ENCODE results near the gene OTOG. TPM values are rescaled to one million over a fixed set of nuclear protein-coding genes. Genes with fewer than 3 reads are reported as not detected.

The OTOG gene
- total RNA-seq, 3 donors from 2014 or later, result 0.06 TPM; not detected in 2

- intact Hi-C loops (cut with DNase I, micrococcal nuclease), result no loop called here
- DNase-seq (no peak), ATAC-seq (no peak)
- Histone ChIP-seq H3K36me3 (ENCODE audit: low read depth) (no peaks in the 10 kb centered on the region), H3K9me3 (no peaks in the 10 kb centered on the region), H3K4me1 (ENCODE audit: low read depth) (no peaks in the 10 kb centered on the region), H3K4me3 (no peak overlapping the region)
- TF ChIP-seq CTCF (IDR thresholded peaks at IDR 0.05), result no peak
Measured at GRCh38 chr11:17600316-17601255, 53.5 kb downstream of the OTOG start.

GRCh38 chr11:17601256-17601671 lies 54.2 kb downstream of the OTOG start:
- no peaks in the 10 kb centered on the region for H3K9me3 ChIP-seq
- H3K4me3 ChIP-seq, result no peak overlapping the region
- TF ChIP-seq CTCF (IDR thresholded peaks at IDR 0.05), result no peak
- no peak for DNase-seq
- intact Hi-C loops (cut with DNase I, micrococcal nuclease), result no loop called here
- H3K36me3 ChIP-seq (ENCODE audit: low read depth), result no peaks in the 10 kb centered on the region
- no peak for ATAC-seq
- no peaks in the 10 kb centered on the region for H3K4me1 ChIP-seq (ENCODE audit: low read depth)

- Histone ChIP-seq H3K9me3 (no peaks in the 10 kb centered on the region), H3K36me3 (ENCODE audit: low read depth) (no peaks in the 10 kb centered on the region), H3K4me1 (ENCODE audit: low read depth) (no peaks in the 10 kb centered on the region), H3K4me3 (no peak overlapping the region)
- DNase-seq, result no peak
- TF ChIP-seq CTCF (IDR thresholded peaks at IDR 0.05), result no peak
- intact Hi-C loops (cut with DNase I, micrococcal nuclease), result no loop called here
- no peak for ATAC-seq
Measured at GRCh38 chr11:17601676-17602075, 54.6 kb downstream of the OTOG start.

GRCh38 chr11:17602105-17603001 lies 55.3 kb downstream of the OTOG start:
- intact Hi-C loops (cut with DNase I, micrococcal nuclease), result no loop called here
- ATAC-seq, result no peak
- no peaks in the 10 kb centered on the region for H3K36me3 ChIP-seq (ENCODE audit: low read depth)

More at GRCh38 chr11:17602105-17603001, 55.3 kb downstream of the OTOG start:
- no peak for DNase-seq
- Histone ChIP-seq H3K9me3 (no peaks in the 10 kb centered on the region), H3K4me3 (no peak overlapping the region), H3K4me1 (ENCODE audit: low read depth) (no peaks in the 10 kb centered on the region)
- TF ChIP-seq CTCF (IDR thresholded peaks at IDR 0.05), result no peak

All from mucosa of descending colon (tissue), 3 donors.